ENCODE measurements around the gene ATRAID.
"Not testable (repeated sequence)": the region's sequence is repeated elsewhere in the genome, so short reads cannot be mapped to it uniquely, and the experiment has no call there.

The ATRAID gene

GRCh38 chr2:27189989-27190388 is 21.9 kb upstream of the ATRAID start:
- in situ Hi-C loops (cut with MboI; ENCODE audit: low pct_unique_long_range_greater_than_20kb, low sequenced_read_pairs): no loop called here
- no peak for DNase-seq

GRCh38 chr2:27191070-27191829 is 20.6 kb upstream of the ATRAID start:
- in situ Hi-C loops (cut with MboI; ENCODE audit: low pct_unique_long_range_greater_than_20kb, low sequenced_read_pairs): no loop called here
- DNase-seq: peak; percentile 68

DNA sequence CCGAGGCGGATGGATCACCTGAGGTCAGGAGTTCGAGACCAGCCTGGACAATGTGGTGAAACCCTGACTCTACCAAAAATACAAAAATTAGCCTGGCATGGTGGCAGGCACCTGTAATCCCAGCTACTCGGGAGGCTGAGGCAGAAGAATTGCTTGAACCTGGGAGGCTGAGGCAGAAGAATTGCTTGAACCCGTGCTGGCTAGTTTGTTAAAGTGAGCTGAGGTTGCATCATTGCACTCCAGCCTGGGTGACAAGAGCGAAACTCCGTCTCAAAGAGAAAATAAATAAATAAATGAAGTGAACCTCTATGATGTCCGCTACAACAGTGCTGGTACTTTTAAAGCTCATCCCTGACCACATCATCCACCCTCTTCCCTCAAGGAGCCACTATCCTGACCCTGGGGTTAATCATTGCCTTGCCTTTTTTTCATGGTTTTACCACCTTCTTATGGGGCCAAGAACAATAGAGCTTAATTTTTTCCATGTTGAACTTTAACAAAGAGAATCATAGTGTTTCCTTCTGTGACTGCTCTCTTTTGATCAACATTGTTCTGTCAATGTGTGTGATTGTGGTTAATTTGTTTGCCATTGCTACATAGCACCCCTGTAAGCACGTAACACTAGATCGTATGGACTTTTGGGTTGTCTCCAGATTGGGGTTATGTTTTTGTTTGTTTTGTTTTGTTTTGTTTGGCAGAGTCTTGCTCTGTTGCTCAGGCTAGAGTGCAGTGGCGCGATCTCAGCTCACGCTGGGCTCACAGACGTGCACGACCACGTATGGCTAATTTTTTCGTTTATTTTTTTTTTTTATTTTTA is 17.1 kb upstream of the ATRAID start:
- in situ Hi-C loops (cut with MboI; ENCODE audit: low pct_unique_long_range_greater_than_20kb, low sequenced_read_pairs): no loop called here
- no peak for DNase-seq

DNA sequence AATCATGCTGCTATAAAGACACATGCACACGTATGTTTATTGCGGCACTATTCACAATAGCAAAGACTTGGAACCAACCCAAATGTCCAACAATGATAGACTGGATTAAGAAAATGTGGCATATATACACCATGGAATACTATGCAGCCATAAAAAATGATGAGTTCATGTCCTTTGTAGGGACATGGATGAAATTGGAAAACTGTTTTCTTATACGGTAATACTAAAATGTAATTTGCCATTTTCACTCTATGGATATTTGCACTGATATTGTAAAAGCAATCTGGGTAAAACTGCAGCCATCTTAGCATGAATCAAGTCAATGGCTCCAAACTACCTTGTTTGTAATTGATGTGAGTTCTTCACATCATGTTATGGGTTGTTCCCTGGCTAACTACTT is 16.0 kb upstream of the ATRAID start:
- DNase-seq; in situ Hi-C loops (cut with MboI; ENCODE audit: low pct_unique_long_range_greater_than_20kb, low sequenced_read_pairs): not testable (repeated sequence)

DNA sequence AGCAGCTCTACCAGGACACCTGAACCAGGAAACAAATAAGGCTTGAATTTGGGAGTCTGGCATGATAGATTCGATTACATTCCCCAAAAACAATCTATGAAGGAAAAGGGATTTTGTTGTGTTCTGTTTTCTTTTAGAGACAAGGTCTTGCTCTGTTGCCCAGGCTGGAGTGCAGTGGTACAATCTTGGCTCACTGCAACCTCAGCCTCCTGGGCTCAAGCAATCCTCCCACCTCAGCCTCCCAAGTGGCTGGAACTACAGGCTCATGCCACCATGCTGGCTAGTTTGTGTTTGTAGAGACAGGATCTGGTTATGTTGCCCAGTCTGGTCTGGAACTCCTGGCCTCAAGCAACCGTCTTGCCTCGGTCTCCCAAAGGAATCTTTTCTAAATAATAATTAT is 13.8 kb upstream of the ATRAID start:
- in situ Hi-C loops (cut with MboI; ENCODE audit: low pct_unique_long_range_greater_than_20kb, low sequenced_read_pairs); DNase-seq: not testable (repeated sequence)

GRCh38 chr2:27198627-27199026 is 13.2 kb upstream of the ATRAID start:
- no peak for DNase-seq
- in situ Hi-C loops (cut with MboI; ENCODE audit: low pct_unique_long_range_greater_than_20kb, low sequenced_read_pairs): no loop called here

- DNase-seq: no peak
- in situ Hi-C loops (cut with MboI; ENCODE audit: low pct_unique_long_range_greater_than_20kb, low sequenced_read_pairs): no loop called here
Measured at GRCh38 chr2:27199241-27199640, 12.6 kb upstream of the ATRAID start.

DNA sequence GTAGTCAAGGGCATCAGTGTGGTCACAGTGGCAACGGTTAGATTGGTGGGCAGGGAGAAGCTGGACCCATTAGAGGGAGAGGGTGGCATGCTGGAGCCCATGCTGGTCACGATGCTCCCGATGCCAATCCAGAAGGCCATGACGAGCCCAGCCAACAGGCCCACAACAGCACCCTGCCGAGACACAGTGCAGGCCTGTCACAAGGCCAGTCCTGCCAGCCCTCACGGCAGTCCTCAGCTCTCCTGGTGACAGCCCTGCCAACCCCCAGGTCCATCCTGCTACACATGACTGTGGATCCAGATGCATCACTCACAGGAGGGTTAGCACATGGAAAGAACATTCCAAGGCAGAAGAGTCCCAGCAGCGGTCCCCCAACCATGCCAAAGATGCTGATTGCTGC is 10.2 kb upstream of the ATRAID start:
- DNase-seq: no peak
- in situ Hi-C loops (cut with MboI; ENCODE audit: low pct_unique_long_range_greater_than_20kb, low sequenced_read_pairs): no loop called here

- no peak for DNase-seq
Measured at GRCh38 chr2:27202854-27203253, 9.0 kb upstream of the ATRAID start.

DNA sequence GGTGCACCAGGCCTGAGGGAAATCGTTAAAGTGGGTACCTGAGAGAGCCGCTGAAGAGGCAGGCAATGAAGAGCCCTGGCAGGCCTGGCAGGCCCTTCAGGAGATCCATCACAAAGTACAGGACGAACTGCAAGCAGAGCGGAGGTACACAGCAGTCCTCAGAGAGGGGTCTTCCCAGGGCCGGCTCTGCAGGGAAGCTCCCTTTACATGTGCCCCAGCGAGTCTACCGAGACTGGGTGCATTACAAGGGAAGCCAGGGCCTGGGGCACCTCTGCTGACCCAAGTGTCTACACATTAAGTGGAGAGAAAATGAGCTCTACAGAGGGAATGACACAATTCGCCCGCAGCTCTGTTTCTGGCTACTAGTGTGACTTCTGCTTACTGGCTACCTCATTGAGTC is 8.1 kb upstream of the ATRAID start:
- DNase-seq: no peak
- in situ Hi-C loops (cut with MboI; ENCODE audit: low pct_unique_long_range_greater_than_20kb, low sequenced_read_pairs): no loop called here

More at GRCh38 chr2:27202854-27203253, 9.0 kb upstream of the ATRAID start:
- in situ Hi-C loops (cut with MboI; ENCODE audit: low pct_unique_long_range_greater_than_20kb, low sequenced_read_pairs): no loop called here

GRCh38 chr2:27204566-27204965 is 7.3 kb upstream of the ATRAID start:
- in situ Hi-C loops (cut with MboI; ENCODE audit: low pct_unique_long_range_greater_than_20kb, low sequenced_read_pairs): no loop called here

GRCh38 chr2:27205206-27205605 is 6.6 kb upstream of the ATRAID start:
- DNase-seq: no peak
- in situ Hi-C loops (cut with MboI; ENCODE audit: low pct_unique_long_range_greater_than_20kb, low sequenced_read_pairs): no loop called here

More at GRCh38 chr2:27204566-27204965, 7.3 kb upstream of the ATRAID start:
- DNase-seq: no peak

- no peak for DNase-seq
Measured at GRCh38 chr2:27206346-27206745, 5.5 kb upstream of the ATRAID start.

DNA sequence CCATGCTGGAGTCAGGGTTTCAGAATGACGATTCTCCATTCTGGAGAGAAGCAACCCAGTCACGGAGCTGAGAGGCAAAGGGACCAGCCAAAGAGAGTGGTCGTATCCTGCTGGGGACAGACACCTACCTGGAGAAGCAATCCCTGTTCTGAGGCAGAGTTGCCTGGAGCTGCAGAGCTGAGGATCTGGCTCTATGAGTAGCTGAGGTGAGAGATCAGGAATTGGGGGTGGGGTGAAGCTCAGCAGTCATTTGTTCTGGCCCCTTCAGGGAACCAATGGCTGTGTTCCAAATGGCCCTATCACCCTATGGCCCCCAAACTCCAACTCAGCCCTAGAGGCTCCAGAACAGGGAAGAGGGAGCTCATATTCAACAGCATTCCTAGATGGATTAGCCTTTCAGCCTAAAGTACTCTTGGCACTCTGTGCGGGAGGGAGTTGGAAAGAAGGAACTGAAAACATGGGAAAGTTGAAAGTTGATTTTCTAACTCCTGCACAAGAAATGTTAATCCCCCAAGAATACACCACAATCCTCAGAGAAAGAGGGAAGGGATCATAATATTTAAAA is 3.3 kb upstream of the ATRAID start:
- no peak for DNase-seq
- in situ Hi-C loops (cut with MboI; ENCODE audit: low pct_unique_long_range_greater_than_20kb, low sequenced_read_pairs): no loop called here

More at GRCh38 chr2:27206346-27206745, 5.5 kb upstream of the ATRAID start:
- in situ Hi-C loops (cut with MboI; ENCODE audit: low pct_unique_long_range_greater_than_20kb, low sequenced_read_pairs): no loop called here

- DNase-seq: peak; percentile 15
- in situ Hi-C loops (cut with MboI; ENCODE audit: low pct_unique_long_range_greater_than_20kb, low sequenced_read_pairs): no loop called here
Measured at GRCh38 chr2:27209621-27210401, 2.0 kb upstream of the ATRAID start.

- DNase-seq: peak; percentile 54
- in situ Hi-C loops (cut with MboI; ENCODE audit: low pct_unique_long_range_greater_than_20kb, low sequenced_read_pairs): no loop called here
Measured at GRCh38 chr2:27211241-27211942, 449 bp upstream of the ATRAID start.

DNA sequence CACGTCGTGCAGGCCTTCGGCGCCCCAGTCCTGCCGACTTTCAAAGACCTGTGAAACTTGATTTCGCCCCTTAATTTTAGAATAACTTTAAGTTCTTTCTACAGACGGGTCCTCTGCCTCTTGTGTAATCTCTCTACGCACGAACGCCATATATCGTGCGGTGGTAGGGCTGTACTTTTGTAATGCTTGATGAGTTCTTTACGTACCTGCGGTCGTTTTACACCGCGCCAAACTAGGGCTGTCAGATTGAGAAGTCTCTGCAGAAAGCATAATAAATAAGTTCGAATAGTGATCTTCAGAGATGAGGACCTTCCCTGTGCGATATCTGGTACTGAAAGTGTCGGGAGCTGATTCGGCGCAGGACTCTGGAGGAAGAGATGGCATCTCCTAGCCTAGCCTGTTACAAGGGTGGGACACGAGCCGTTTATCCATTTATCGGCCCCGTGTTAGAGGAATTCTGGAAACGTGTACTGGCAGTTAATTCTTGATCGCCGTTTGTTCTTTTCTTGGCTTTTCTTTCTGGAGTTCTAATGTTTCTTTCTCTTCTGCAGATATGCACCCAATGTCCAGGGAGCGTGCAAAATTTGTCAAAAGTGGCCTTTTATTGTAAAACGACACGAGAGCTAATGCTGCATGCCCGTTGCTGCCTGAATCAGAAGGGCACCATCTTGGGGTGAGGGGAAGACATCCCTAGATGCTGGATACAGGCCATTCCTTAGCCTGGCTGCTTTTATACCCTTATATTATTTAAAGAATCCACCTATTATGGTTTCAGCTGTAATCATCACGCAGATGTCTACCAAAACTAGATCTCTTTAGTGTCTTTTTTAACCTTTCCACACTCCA is 1.0 kb downstream of the ATRAID start:
- in situ Hi-C loops (cut with MboI; ENCODE audit: low pct_unique_long_range_greater_than_20kb, low sequenced_read_pairs): no loop called here
- DNase-seq: no peak

GRCh38 chr2:27214941-27215340 is 3.1 kb downstream of the ATRAID start:
- no peak for DNase-seq
- in situ Hi-C loops (cut with MboI; ENCODE audit: low pct_unique_long_range_greater_than_20kb, low sequenced_read_pairs): no loop called here

Measured in KBM-7 (cell line).